Hepatocyte (in vitro differentiated cells): ENCODE measurements around the gene RNF149. TPM values are rescaled to one million over a fixed set of nuclear protein-coding genes. Genes with fewer than 3 reads are reported as not detected.

Experiments used
- DNase-seq: peaks from one replicate; pipeline ENCODE4 v3.0.0-alpha.2; 2016; ENCODE audit warnings: low spot score
- H2AFZ ChIP-seq: fragments of 200-600 bp; sonication (generic); 2 replicates; pipeline ENCODE4 v1.6.0; 2016; ENCODE audit warnings: antibody characterized with exemption, mild to moderate bottlenecking
- H3K27ac ChIP-seq: fragments of 200-600 bp; sonication (generic); 2 replicates; pipeline ENCODE4 v1.5.1; 2016; ENCODE audit warnings: mild to moderate bottlenecking
- H3K27me3 ChIP-seq: fragments of 200-600 bp; sonication (generic); 2 replicates; pipeline ENCODE4 v1.6.1; 2016
- H3K36me3 ChIP-seq: fragments of 200-600 bp; sonication (generic); replicated peaks from 2 replicates; pipeline ENCODE4 v1.5.1; 2016; ENCODE audit warnings: low read depth; ENCODE audit not compliant: insufficient read depth
- H3K4me1 ChIP-seq: fragments of 200-600 bp; sonication (generic); 2 replicates; pipeline ENCODE4 v1.5.1; 2016; ENCODE audit warnings: mild to moderate bottlenecking, moderate library complexity; ENCODE audit not compliant: insufficient read depth
- H3K4me2 ChIP-seq: fragments of 200-600 bp; sonication (generic); 2 replicates; pipeline ENCODE4 v1.6.0; 2016
- H3K4me3 ChIP-seq: fragments of 200-600 bp; sonication (generic); 2 replicates; pipeline ENCODE4 v1.5.1; 2016; ENCODE audit warnings: mild to moderate bottlenecking
- H3K79me2 ChIP-seq: fragments of 200-600 bp; sonication (generic); 2 replicates; pipeline ENCODE4 v1.6.0; 2017; ENCODE audit warnings: mild to moderate bottlenecking
- H3K9me2 ChIP-seq: fragments of 200-600 bp; sonication (generic); replicated peaks from 2 replicates; pipeline ENCODE4 v1.6.0; 2017; ENCODE audit warnings: mild to moderate bottlenecking; ENCODE audit not compliant: insufficient read depth
- H3K9me3 ChIP-seq: fragments of 200-600 bp; sonication (generic); 2 replicates; pipeline ENCODE4 v1.5.1; 2016; ENCODE audit warnings: low read depth, mild to moderate bottlenecking
- H4K20me1 ChIP-seq: fragments of 200-600 bp; sonication (generic); 2 replicates; pipeline ENCODE4 v1.6.0; 2016; ENCODE audit warnings: mild to moderate bottlenecking; ENCODE audit not compliant: insufficient read depth, poor library complexity, severe bottlenecking
- EZH2 ChIP-seq: fragments of 200-600 bp; sonication (generic); IDR thresholded peaks from 2 replicates; pipeline ENCODE4 v1.6.1; 2016; ENCODE audit warnings: antibody characterized with exemption, mild to moderate bottlenecking, borderline replicate concordance
- EZH2phosphoT487 ChIP-seq: fragments of 200-600 bp; sonication (generic); IDR thresholded peaks from one replicate; pipeline ENCODE4 v1.6.1; 2018; ENCODE audit warnings: antibody characterized with exemption, mild to moderate bottlenecking, low read depth, moderate library complexity; ENCODE audit not compliant: unreplicated experiment, severe bottlenecking
- WGBS: methylation state at CpG from one replicate; pipeline ENCODE4 v1.1.6; 2016; ENCODE audit warnings: low lambda C conversion rate; ENCODE audit errors: missing lambda C conversion rate; 5-methylcytosine and 5-hydroxymethylcytosine counted together
- polyA plus RNA-seq: library from polyadenylated mRNA; unstranded; fragments of >200 nt; fragmentation: Nextera tagmentation; extraction: Ambion mirVana; gene quantifications from 2 replicates; pipeline ENCODE4 v1.2.1, GENCODE V29; 2016
- total RNA-seq: library from RNA; depleted of rRNA; stranded (reverse); fragments of >200 nt; gene quantifications from 2 replicates; pipeline ENCODE4 v1.2.3, GENCODE V29; 2014
- TF ChIP-seq, protein P1 (sequence below): fragments of 200-600 bp; sonication (generic); IDR thresholded peaks from 2 replicates; pipeline ENCODE4 v1.5.1; 2016; ENCODE audit warnings: antibody characterized with exemption, mild to moderate bottlenecking; ENCODE audit not compliant: poor library complexity

Gene RNF149
- total and polyA plus RNA-seq, 2 experiments from 2014 or later: 60.7 to 64.6 TPM

DNA sequence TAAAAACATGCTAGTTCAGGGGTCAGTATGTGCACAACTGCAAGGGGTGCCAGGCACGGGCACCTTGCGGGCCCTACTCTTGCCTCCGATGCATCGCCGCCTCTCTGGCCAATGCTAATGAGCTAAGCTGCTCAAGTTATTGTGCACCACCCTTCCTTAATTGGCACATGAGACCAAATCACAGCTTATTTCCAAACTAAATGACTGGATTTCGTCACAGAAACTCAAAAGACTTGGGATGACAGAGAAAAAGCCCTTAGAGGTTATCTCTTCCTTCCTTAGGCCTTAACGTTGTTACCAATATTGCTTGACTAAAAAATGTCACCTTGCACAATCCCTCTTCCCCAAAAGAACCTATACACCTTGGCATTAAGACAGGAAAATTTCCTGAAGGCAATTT lies 7.7 kb downstream of the RNF149 start:
- 76% methylated on average over 7 of the region's 7 CpGs for WGBS
- H3K4me3 ChIP-seq: no peak overlapping the region
- DNase-seq: no peak
- peaks cover 97% of the 10 kb centered on the region for H4K20me1 ChIP-seq
- H2AFZ ChIP-seq: no peak overlapping the region
- no peaks in the 10 kb centered on the region for H3K27me3 ChIP-seq
- H3K4me1 ChIP-seq: peaks cover 11% of the 10 kb centered on the region
- no peak overlapping the region for H3K4me2 ChIP-seq
- H3K36me3 ChIP-seq: no peaks in the 10 kb centered on the region
- H3K27ac ChIP-seq: no peak overlapping the region
- no peak for TF ChIP-seq EZH2phosphoT487
- TF ChIP-seq, protein P1, sequence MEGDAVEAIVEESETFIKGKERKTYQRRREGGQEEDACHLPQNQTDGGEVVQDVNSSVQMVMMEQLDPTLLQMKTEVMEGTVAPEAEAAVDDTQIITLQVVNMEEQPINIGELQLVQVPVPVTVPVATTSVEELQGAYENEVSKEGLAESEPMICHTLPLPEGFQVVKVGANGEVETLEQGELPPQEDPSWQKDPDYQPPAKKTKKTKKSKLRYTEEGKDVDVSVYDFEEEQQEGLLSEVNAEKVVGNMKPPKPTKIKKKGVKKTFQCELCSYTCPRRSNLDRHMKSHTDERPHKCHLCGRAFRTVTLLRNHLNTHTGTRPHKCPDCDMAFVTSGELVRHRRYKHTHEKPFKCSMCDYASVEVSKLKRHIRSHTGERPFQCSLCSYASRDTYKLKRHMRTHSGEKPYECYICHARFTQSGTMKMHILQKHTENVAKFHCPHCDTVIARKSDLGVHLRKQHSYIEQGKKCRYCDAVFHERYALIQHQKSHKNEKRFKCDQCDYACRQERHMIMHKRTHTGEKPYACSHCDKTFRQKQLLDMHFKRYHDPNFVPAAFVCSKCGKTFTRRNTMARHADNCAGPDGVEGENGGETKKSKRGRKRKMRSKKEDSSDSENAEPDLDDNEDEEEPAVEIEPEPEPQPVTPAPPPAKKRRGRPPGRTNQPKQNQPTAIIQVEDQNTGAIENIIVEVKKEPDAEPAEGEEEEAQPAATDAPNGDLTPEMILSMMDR: no peak
- no peak for TF ChIP-seq EZH2
- H3K9me2 ChIP-seq: no peaks in the 10 kb centered on the region
- H3K79me2 ChIP-seq: peaks cover 100% of the 10 kb centered on the region
- no peaks in the 10 kb centered on the region for H3K9me3 ChIP-seq

DNA sequence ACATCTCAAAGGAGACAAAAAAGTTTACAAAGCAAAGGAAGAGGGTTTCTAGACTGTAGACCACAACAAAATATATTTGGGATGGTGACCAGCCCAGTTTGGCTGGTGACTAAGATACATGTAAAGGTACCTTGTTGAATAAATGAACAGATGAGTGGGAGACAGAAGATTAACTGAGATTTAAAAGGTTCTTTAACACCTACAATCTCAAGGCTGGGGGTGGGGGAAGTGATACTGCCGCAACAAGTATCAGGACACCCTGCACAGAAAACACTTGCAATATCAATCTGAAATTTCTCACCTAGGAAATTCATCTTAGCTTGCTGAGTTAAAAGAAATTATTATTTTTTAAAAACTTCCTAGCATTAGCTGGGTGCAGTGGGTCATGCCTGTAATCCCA lies 8.3 kb downstream of the RNF149 start:
- H3K4me1 ChIP-seq: peaks cover 7% of the 10 kb centered on the region
- no peaks in the 10 kb centered on the region for H3K27me3 ChIP-seq
- no peaks in the 10 kb centered on the region for H3K36me3 ChIP-seq
- DNase-seq: no peak
- H3K79me2 ChIP-seq: peaks cover 100% of the 10 kb centered on the region
- H3K27ac ChIP-seq: no peak overlapping the region
- H3K4me2 ChIP-seq: no peak overlapping the region
- peaks cover 97% of the 10 kb centered on the region for H4K20me1 ChIP-seq
- TF ChIP-seq EZH2 (no peak), EZH2phosphoT487 (no peak)
- TF ChIP-seq, protein P1: no peak
- no peaks in the 10 kb centered on the region for H3K9me2 ChIP-seq
- 91% methylated on average over 1 of the region's 1 CpG for WGBS
- H3K4me3 ChIP-seq: no peak overlapping the region
- no peaks in the 10 kb centered on the region for H3K9me3 ChIP-seq
- H2AFZ ChIP-seq: no peak overlapping the region

DNA sequence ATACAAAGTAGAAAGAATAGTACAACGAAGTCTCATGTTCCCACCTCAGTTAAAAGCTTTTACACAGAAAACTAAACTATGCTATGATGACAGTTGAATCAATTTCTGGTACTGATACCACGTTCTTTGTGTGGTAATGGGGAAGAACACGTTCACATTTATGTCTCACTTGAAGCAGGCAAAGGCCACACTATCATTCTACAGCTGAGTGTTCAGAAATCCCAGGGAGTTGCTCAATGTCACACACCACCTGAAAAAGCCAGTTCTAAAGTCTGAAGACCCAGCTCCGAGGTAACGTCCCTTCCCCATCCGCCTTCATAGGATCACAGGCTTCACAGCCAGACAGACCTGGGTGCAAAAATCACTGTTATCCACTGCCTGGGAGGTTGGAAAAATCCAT lies 8.9 kb downstream of the RNF149 start:
- peaks cover 2% of the 10 kb centered on the region for H3K4me1 ChIP-seq
- no peaks in the 10 kb centered on the region for H3K27me3 ChIP-seq
- no peak for TF ChIP-seq EZH2
- TF ChIP-seq, protein P1: no peak
- no peak for TF ChIP-seq EZH2phosphoT487
- no peaks in the 10 kb centered on the region for H3K36me3 ChIP-seq
- H3K27ac ChIP-seq: no peak overlapping the region
- H3K79me2 ChIP-seq: peaks cover 100% of the 10 kb centered on the region
- no peak for DNase-seq
- no peak overlapping the region for H2AFZ ChIP-seq
- no peaks in the 10 kb centered on the region for H3K9me2 ChIP-seq
- no peaks in the 10 kb centered on the region for H3K9me3 ChIP-seq
- WGBS: 80% methylated on average over 6 of the region's 6 CpGs
- no peak overlapping the region for H3K4me3 ChIP-seq
- H4K20me1 ChIP-seq: peaks cover 98% of the 10 kb centered on the region
- no peak overlapping the region for H3K4me2 ChIP-seq

DNA sequence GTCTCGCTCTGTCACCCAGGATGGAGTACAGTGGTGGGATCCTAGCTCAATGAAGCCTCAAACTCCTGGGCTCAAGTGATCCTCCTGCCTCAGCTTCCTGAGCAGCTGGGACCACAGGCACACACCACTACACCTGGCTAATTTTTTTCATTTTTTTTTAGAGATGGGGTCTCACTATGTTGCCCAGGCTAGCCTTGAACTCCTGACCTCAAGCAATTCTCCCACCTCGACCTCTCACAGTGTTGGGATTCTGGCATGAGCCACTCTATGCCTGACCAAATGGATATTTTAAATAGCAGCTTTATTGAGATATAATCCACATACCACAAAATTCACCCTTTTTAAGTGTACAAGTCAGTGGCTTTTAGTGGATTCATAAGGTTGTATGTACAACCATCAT lies 11.1 kb downstream of the RNF149 start:
- Histone ChIP-seq H3K9me2 (no peaks in the 10 kb centered on the region), H3K4me3 (no peak overlapping the region), H3K4me1 (no peaks in the 10 kb centered on the region), H3K9me3 (no peaks in the 10 kb centered on the region), H4K20me1 (peaks cover 86% of the 10 kb centered on the region), H3K79me2 (peaks cover 95% of the 10 kb centered on the region), H3K4me2 (no peak overlapping the region), H3K27ac (no peak overlapping the region), H2AFZ (no peak overlapping the region), H3K36me3 (no peaks in the 10 kb centered on the region), H3K27me3 (no peaks in the 10 kb centered on the region)
- 94% methylated on average over 2 of the region's 2 CpGs for WGBS
- DNase-seq: no peak
- TF ChIP-seq EZH2 (no peak), EZH2phosphoT487 (no peak)
- TF ChIP-seq, protein P1: no peak
